ENCODE measurements around the gene CPLANE2.
"Not testable (repeated sequence)": the region's sequence is repeated elsewhere in the genome, so short reads cannot be mapped to it uniquely, and the experiment has no call there.

Gene CPLANE2

DNA sequence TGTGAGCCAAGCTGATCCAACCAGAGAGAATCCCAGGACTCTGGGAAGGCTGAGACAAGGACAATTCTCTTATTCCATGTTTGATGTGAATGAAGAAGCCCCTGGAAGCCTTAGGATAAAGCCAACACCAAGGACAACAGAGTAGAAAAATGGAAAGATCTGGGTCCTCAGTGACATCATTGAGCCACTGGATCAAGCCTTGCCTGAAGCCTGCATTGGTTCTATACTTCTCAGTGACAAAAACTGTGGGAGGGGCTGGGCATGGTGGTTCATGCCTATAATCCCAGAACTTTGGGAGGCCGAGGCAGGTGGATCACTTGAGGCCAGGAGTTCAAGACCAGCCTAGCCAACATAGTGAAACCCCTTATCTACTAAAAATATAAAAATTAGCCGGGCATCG lies 40.1 kb downstream of the CPLANE2 start:
- Mint-ChIP-seq H3K27ac (no peak overlapping the region), H3K4me1 (no peaks in the 10 kb centered on the region), H3K4me3 (no peak overlapping the region), H3K36me3 (ENCODE audit: low read depth) (no peaks in the 10 kb centered on the region), H3K9me3 (no peaks in the 10 kb centered on the region), H3K27me3 (ENCODE audit: low read depth) (peaks cover 7% of the 10 kb centered on the region)
- TF ChIP-seq, protein P1, sequence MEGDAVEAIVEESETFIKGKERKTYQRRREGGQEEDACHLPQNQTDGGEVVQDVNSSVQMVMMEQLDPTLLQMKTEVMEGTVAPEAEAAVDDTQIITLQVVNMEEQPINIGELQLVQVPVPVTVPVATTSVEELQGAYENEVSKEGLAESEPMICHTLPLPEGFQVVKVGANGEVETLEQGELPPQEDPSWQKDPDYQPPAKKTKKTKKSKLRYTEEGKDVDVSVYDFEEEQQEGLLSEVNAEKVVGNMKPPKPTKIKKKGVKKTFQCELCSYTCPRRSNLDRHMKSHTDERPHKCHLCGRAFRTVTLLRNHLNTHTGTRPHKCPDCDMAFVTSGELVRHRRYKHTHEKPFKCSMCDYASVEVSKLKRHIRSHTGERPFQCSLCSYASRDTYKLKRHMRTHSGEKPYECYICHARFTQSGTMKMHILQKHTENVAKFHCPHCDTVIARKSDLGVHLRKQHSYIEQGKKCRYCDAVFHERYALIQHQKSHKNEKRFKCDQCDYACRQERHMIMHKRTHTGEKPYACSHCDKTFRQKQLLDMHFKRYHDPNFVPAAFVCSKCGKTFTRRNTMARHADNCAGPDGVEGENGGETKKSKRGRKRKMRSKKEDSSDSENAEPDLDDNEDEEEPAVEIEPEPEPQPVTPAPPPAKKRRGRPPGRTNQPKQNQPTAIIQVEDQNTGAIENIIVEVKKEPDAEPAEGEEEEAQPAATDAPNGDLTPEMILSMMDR (IDR thresholded peaks at IDR 0.05; ENCODE audit: unreplicated experiment in 3 of 3), result no peak

DNA sequence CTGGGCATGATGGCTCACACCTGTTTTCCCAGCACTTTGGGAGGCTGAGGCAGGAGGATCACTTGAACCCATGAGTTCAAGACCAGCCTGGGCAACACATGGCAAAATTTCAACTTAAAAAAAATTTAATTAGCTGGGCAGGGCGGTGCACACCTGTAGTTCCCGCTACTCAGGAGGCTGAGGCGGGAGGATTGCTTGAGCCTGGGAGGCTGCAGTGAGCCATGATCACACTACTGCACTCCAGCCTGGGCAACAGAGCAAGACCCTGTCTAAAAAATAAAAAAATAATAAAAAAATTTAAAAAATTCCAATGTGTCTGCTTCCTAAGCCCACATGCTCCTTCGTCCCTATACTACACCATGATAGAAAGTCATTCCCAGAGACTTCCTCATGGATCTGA lies 40.8 kb downstream of the CPLANE2 start:
- H3K4me3 Mint-ChIP-seq, H3K27ac Mint-ChIP-seq: not testable (repeated sequence)

DNA sequence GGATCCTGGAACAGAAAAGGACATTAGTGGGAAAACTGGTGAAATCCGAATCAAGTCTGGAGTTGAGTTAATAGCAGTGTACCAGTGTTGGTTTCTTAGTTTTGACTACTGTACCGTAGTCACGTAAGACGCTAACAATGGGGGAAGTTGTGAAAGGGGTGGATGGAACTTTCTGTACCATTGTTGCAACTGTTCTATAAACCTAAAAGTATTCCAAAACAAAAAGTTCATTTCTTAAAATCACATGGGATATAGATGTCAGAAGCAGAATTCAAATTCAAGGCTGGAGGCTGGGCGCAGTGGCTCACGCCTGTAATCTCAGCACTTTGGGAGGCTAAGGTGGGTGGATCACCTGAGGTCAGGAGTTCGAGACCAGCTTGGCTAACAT lies 41.5 kb downstream of the CPLANE2 start:
- H3K9me3 Mint-ChIP-seq, result no peaks in the 10 kb centered on the region
- no peak overlapping the region for H3K27ac Mint-ChIP-seq
- no peak overlapping the region for H3K4me3 Mint-ChIP-seq
- peaks cover 4% of the 10 kb centered on the region for H3K4me1 Mint-ChIP-seq
- H3K27me3 Mint-ChIP-seq (ENCODE audit: low read depth), result peaks cover 7% of the 10 kb centered on the region
- H3K36me3 Mint-ChIP-seq (ENCODE audit: low read depth), result no peaks in the 10 kb centered on the region
- TF ChIP-seq, protein P1 (IDR thresholded peaks at IDR 0.05; ENCODE audit: unreplicated experiment in 3 of 3), result no peak

More for the DNA sequence above, 40.8 kb downstream of the CPLANE2 start:
- not testable (repeated sequence) for H3K36me3 Mint-ChIP-seq (ENCODE audit: low read depth); H3K27me3 Mint-ChIP-seq (ENCODE audit: low read depth); H3K9me3 Mint-ChIP-seq; H3K4me1 Mint-ChIP-seq

DNA sequence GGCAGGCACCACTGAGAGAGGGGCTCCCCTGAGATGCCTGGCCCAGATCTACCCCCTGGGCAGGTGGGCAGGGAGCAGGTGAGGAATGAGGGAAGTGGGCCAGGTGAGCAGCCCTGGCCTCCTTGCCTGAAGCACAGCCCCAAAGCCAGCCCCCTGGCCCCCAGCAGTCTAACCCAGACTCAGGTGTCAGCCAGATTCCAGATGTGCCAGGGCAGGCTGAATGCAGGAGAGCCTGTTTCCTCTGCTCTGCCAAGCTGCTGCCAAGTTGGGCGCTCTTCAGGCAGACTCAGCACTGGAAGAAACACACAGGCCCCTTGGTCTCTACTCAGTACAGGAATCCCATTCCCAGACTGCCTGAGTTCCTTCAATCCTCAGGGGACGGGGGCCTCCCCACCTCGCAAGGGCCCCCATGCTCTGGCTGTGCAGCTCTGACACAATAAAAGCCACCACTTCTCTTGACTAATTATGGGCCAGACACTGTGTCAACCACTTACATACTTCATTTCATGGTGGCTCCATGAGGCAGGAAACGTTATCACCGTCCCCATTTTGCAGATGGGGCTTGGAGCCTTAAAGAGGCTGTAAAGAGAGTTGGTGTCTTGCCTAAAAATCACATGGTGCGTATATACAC lies 45.0 kb downstream of the CPLANE2 start:
- no peak overlapping the region for H3K27ac Mint-ChIP-seq
- H3K4me1 Mint-ChIP-seq, result peaks cover 16% of the 10 kb centered on the region
- TF ChIP-seq, protein P1 (IDR thresholded peaks at IDR 0.05; ENCODE audit: unreplicated experiment in 3 of 3), result no peak
- H3K27me3 Mint-ChIP-seq (ENCODE audit: low read depth), result peaks cover 11% of the 10 kb centered on the region
- H3K4me3 Mint-ChIP-seq, result no peak overlapping the region
- no peaks in the 10 kb centered on the region for H3K36me3 Mint-ChIP-seq (ENCODE audit: low read depth)
- H3K9me3 Mint-ChIP-seq, result no peaks in the 10 kb centered on the region

DNA sequence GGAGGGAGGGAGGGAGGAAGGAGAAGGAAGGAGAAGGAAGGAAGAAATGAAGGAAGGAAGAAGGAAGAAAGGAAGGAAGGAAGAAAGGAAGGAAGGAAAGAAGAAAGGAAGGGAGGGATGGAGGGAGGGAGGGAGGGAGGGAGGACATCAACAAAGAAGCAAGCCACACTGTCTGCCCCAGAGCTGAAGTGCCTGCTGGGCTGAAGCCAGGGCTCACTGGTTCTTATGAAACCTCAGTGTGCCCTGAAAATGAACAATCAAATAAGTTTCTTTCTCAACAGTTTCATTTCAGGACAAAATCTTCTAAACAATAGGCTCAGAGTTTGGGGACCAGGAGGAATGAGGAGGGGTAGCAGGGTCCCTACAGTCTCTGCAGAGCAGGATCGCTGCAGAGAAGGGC lies 45.7 kb downstream of the CPLANE2 start:
- peaks cover 8% of the 10 kb centered on the region for H3K27me3 Mint-ChIP-seq (ENCODE audit: low read depth)
- no peaks in the 10 kb centered on the region for H3K36me3 Mint-ChIP-seq (ENCODE audit: low read depth)
- no peaks in the 10 kb centered on the region for H3K9me3 Mint-ChIP-seq
- H3K4me1 Mint-ChIP-seq, result peaks cover 16% of the 10 kb centered on the region
- H3K4me3 Mint-ChIP-seq, result no peak overlapping the region
- TF ChIP-seq, protein P1 (IDR thresholded peaks at IDR 0.05; ENCODE audit: unreplicated experiment in 3 of 3), result no peak
- peak overlapping the region in 2 of 3 experiments; percentile 2 to 51 for H3K27ac Mint-ChIP-seq

DNA sequence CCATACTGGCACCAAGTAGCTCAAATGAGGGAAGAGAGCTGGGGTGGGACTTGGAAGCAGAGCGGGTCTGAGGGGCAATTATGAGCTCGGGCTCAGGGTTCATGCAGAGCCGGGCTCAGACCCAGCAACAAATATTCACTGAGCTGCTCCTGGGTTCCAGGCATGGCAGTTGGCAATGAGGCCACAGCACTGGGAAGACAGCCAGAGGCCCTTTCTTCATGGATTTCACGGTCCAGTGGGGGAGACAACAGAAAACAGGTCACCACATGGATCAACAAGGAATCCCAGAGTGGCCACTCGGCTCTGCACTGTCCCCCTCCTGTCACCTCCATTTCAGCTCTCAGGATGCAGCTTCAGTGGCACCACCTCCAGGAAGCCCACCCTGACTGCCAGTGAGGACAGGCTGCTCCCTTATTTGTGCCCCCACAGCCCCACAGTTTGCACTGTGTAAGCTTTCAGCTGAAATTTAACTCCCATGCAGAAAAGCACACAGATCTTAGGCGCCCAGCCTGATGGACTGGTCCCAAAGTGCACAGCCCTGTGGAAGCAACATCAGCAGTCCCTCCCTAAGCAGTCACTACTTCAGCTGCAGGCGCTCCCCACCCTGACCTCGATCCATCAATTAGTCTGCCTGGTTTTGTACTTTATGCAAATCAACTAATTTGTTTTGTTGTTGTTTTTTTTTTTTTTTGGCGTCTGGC lies 46.9 kb downstream of the CPLANE2 start:
- peaks cover 7% of the 10 kb centered on the region for H3K27me3 Mint-ChIP-seq (ENCODE audit: low read depth)
- H3K4me1 Mint-ChIP-seq, result peaks cover 16% of the 10 kb centered on the region
- no peak overlapping the region for H3K4me3 Mint-ChIP-seq
- TF ChIP-seq, protein P1 (IDR thresholded peaks at IDR 0.05; ENCODE audit: unreplicated experiment in 3 of 3), result no peak
- H3K36me3 Mint-ChIP-seq (ENCODE audit: low read depth), result no peaks in the 10 kb centered on the region
- H3K27ac Mint-ChIP-seq, result peak overlapping the region in 2 of 3 experiments; percentile 2 to 49
- H3K9me3 Mint-ChIP-seq, result no peaks in the 10 kb centered on the region
